Hippocampal formation (tissue), 2 donors: ENCODE measurements around the gene EVA1B.

ENCODE experiments used
- DNase-seq, 2 donors: peaks; one replicate each; lab custom pipeline; 2025; lab: John Stamatoyannopoulos, UW

EVA1B gene

DNA sequence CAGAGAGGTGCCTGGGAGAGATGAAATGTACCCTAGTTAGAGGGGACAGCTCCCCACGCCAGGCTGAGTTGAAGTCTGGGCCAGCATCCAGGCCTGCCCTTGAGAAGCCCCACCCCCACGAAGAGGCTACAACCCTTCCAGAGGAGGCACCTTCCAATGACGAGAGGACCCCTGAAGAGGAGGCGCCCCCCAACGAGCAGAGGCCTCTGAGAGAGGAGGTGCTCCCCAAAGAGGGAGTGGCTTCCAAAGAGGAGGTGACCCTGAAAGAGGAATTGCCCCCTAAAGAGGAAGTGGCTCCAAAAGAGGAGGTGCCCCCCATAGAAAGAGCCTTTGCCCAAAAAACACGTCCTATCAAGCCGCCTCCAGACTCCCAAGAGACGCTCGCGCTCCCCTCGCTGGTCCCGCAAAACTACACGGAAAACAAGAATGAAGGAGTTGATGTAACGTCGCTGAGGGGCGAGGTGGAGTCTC is 3.1 kb downstream of the EVA1B start:
- no peak for DNase-seq

GRCh38 chr1:36309397-36309796 is 14.0 kb downstream of the EVA1B start:
- no peak for DNase-seq

- DNase-seq: no peak
Measured at GRCh38 chr1:36307601-36308330, 15.7 kb downstream of the EVA1B start.

GRCh38 chr1:36306902-36307456 is 16.5 kb downstream of the EVA1B start:
- peak; percentile 72 to 75 for DNase-seq

GRCh38 chr1:36306210-36306901 is 17.1 kb downstream of the EVA1B start, which contains the start of gene SH3D21:
Gene SH3D21 (plus strand): TSS chr1:36306368. CDS start chr1:36306421, 53 bp downstream.
- DNase-seq: no peak

- no peak for DNase-seq
Measured at GRCh38 chr1:36305915-36306209, 17.6 kb downstream of the EVA1B start.

DNA sequence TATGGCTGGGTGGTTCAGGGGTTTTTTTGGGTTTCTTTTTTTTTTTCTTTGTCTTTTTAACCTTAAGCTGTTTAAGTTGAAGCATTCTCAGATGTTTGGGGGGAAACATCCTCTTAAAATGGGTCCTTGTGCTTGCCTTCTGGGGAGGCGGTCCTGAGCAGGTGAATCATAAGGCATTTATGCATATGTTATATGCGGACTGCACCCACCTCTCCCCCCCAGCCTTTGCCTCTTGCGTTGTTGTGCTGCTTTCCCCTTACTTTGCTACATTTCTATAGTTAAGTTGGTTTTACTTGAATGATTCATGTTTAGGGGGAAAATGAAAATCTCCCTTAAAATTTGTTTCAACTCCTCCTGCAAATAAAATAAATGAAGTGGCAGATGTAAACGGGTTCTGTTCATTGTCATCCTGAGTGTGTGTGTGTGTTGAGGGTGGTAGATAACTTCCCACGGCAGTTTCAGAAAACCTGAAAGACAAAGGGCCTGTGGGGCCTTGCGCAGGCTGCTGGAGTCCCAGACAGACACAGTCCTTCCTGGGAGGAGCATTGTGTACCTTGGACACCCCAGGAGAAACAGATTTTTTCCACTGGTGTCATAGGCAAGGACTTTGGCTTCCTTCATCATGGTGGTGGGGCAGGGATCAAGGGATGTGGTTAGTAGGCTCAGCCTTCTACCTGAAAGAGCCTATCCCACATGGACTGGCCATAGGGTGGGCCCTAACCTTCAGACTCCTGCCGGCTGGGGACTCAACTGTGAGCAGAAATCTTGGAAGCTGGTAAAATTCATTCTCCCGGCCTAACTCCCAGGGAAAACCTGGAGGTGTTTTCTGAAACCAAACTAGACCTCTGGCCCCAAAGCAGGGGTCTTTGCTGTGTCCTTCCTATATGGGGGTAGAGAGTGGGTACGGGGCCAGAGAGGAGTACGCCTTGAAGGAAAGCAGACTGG is 18.2 kb downstream of the EVA1B start:
- no peak for DNase-seq

- no peak for DNase-seq
Measured at GRCh38 chr1:36304521-36304920, 18.9 kb downstream of the EVA1B start.

- DNase-seq: no peak
Measured at GRCh38 chr1:36303650-36304360, 19.6 kb downstream of the EVA1B start.

DNA sequence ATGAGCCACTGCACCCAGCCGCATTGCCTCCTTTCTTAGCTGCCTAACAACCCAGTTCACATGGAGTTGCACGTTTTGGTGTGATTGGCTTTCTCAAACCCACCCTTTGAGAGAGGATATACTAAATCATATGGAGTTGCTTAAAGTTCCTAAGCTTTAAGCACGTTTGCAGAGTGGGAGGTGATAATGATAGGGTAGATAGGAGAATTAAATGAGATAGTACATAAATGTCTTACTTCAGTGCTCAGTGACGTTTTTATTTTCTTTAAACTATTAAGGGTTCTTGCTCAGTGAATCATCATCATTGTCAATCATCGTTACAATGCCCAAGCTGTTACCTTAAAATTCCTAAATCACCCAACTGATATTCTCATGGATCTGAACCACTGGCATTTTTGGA is 20.2 kb downstream of the EVA1B start:
- no peak for DNase-seq

- DNase-seq: no peak
Measured at GRCh38 chr1:36301220-36301619, 22.2 kb downstream of the EVA1B start.

DNA sequence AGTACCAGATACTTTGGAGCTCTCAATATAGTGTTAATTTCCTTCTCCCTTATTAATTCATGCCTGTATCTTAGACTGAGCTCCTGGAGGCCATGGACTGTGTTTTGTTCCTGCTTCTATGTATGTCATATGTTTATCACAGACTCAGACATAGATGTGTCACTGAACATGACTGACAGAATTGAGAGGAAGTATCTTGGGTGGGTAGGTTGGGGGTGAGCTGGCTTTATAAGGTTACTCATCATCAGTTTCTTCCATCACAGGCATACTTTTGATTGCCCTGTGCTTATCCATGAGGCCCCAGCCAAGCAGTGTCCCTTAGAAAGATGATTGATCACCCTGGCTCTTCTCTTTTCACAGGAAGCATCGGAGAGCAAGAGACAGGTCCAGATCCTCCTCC is 22.9 kb downstream of the EVA1B start:
- no peak for DNase-seq

- no peak for DNase-seq
Measured at GRCh38 chr1:36298640-36299039, 24.8 kb downstream of the EVA1B start.

GRCh38 chr1:36297062-36297461 is 26.4 kb downstream of the EVA1B start:
- no peak for DNase-seq

- DNase-seq: no peak
Measured at GRCh38 chr1:36295390-36295789, 28.1 kb downstream of the EVA1B start.

- no peak for DNase-seq
Measured at GRCh38 chr1:36287595-36287994, 35.9 kb downstream of the EVA1B start.

DNA sequence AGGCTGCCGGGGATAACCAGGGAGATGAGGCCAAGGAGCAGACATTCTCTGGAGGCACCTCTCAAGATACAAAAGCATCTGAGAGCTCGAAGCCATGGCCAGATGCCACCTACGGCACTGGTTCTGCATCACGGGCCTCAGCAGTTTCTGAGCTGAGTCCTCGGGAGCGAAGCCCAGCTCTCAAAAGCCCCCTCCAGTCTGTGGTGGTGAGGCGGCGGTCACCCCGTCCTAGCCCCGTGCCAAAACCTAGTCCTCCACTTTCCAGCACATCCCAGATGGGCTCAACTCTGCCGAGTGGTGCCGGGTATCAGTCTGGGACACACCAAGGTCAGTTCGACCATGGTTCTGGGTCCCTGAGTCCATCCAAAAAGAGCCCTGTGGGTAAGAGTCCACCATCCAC is 36.6 kb downstream of the EVA1B start:
- no peak for DNase-seq

- peak; percentile 11 to 75 for DNase-seq
Measured at GRCh38 chr1:36285443-36286101, 37.9 kb downstream of the EVA1B start.

- no peak for DNase-seq
Measured at GRCh38 chr1:36284517-36284916, 38.9 kb downstream of the EVA1B start.

- no peak for DNase-seq
Measured at GRCh38 chr1:36284061-36284460, 39.4 kb downstream of the EVA1B start.

GRCh38 chr1:36279789-36280296 is 43.6 kb downstream of the EVA1B start:
- no peak for DNase-seq
